ENCODE measurements around the gene DAND5. TPM values are rescaled to one million over a fixed set of nuclear protein-coding genes. Genes with fewer than 3 reads are reported as not detected.

DAND5 gene
- total RNA-seq, 1 donor from 2014 or later, result not detected

DNA sequence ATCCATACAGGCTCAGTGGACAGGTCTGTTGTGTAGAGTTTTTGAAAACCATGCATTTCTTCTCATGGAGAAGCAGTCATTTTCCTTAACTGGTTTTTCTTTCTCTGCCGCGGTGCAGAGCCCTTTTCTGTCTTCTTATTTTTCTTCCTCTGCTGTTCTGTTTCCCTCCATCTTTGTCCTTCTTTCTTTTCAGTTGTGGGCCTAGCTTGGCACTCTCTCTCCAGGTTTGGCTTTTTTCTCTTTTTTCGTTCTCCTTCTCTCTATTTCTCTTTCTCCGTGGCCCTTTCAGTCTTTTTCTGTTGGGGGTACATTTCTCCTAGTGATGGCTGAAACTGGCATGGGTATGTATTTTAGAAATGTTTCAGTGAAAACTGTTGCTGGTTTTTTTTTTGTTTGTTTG is 50.0 kb downstream of the DAND5 start:
- no peak for DNase-seq (ENCODE audit: low read depth)
- Histone ChIP-seq H3K27me3 (ENCODE audit: control insufficient read depth, insufficient read depth, low read length) (peaks cover 24% of the 10 kb centered on the region), H3K4me3 (ENCODE audit: low read depth, low read length) (no peak overlapping the region), H3K36me3 (ENCODE audit: control insufficient read depth, insufficient read depth, low read length) (no peaks in the 10 kb centered on the region)
- TF ChIP-seq CTCF (IDR thresholded peaks at IDR 0.05; ENCODE audit: insufficient read depth, low read length, poor library complexity, severe bottlenecking), result no peak

DNA sequence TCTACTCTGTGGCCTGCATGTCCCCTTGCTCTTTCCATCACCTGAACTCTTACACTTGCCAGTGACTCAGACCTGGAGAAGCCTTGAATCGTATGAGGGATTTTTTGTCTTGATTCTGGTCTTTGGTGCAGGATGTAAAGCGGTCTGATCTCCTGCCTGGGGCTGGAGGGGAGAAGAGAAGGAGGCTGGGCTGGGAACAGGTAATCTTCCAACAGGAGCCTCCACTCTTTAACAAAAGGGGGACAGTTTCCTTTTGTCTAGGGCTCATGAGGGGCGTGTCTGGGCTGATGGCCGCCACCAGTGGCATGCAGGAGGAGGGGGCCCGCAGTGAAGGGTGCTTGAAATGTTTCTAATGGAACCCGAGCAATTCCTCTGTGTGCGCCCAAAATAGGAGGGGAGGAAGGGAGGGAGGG is 50.6 kb downstream of the DAND5 start:
- DNase-seq (ENCODE audit: low read depth), result no peak
- no peak for TF ChIP-seq CTCF (IDR thresholded peaks at IDR 0.05; ENCODE audit: insufficient read depth, low read length, poor library complexity, severe bottlenecking)
- peaks cover 26% of the 10 kb centered on the region for H3K27me3 ChIP-seq (ENCODE audit: control insufficient read depth, insufficient read depth, low read length)
- no peak overlapping the region for H3K4me3 ChIP-seq (ENCODE audit: low read depth, low read length)
- H3K36me3 ChIP-seq (ENCODE audit: control insufficient read depth, insufficient read depth, low read length), result no peaks in the 10 kb centered on the region

- Histone ChIP-seq H3K4me3 (ENCODE audit: low read depth, low read length) (no peak overlapping the region), H3K36me3 (ENCODE audit: control insufficient read depth, insufficient read depth, low read length) (no peaks in the 10 kb centered on the region), H3K27me3 (ENCODE audit: control insufficient read depth, insufficient read depth, low read length) (peaks cover 24% of the 10 kb centered on the region)
- TF ChIP-seq CTCF (IDR thresholded peaks at IDR 0.05; ENCODE audit: insufficient read depth, low read length, poor library complexity, severe bottlenecking), result no peak
- DNase-seq (ENCODE audit: low read depth), result no peak
These were observed 52.9 kb downstream of the DAND5 start for GRCh38 chr19:13022111-13022858.

GRCh38 chr19:13022859-13023636 is 53.7 kb downstream of the DAND5 start:
- H3K27me3 ChIP-seq (ENCODE audit: control insufficient read depth, insufficient read depth, low read length), result peaks cover 20% of the 10 kb centered on the region
- DNase-seq (ENCODE audit: low read depth), result no peak
- no peaks in the 10 kb centered on the region for H3K36me3 ChIP-seq (ENCODE audit: control insufficient read depth, insufficient read depth, low read length)
- H3K4me3 ChIP-seq (ENCODE audit: low read depth, low read length), result peak overlapping the region; percentile 23
- TF ChIP-seq CTCF (IDR thresholded peaks at IDR 0.05; ENCODE audit: insufficient read depth, low read length, poor library complexity, severe bottlenecking), result no peak

DNA sequence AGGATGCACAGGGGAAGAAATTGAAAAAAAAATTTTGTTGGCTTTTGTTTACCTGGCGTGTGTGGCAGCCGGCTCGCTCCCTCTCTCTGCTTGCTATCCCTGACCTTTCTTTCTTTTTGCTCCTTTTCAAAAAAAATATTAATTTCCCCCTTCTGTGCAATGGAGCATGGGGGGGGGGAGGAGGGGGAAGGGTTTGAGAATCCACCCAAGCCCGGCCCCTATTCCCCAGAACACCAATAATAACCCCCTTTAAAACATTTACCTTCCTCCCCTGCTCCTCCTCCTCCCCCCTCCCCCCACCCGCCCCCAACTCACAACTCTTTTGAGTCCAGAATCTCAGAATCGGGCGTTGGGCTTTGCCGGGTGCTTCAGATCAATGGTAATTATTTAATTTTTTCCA is 54.3 kb downstream of the DAND5 start:
- DNase-seq (ENCODE audit: low read depth), result no peak
- no peak for TF ChIP-seq CTCF (IDR thresholded peaks at IDR 0.05; ENCODE audit: insufficient read depth, low read length, poor library complexity, severe bottlenecking)
- no peaks in the 10 kb centered on the region for H3K36me3 ChIP-seq (ENCODE audit: control insufficient read depth, insufficient read depth, low read length)
- peaks cover 20% of the 10 kb centered on the region for H3K27me3 ChIP-seq (ENCODE audit: control insufficient read depth, insufficient read depth, low read length)
- no peak overlapping the region for H3K4me3 ChIP-seq (ENCODE audit: low read depth, low read length)

Other genes starting within 250 kb of the DAND5 start
- gene TNPO2, start 245.6 kb upstream of the DAND5 start, total RNA-seq, result 27.1 and 40.2 TPM in 2 replicates
- 368 and 443 TPM in 2 replicates for gene TRIR, start 234.9 kb upstream of the DAND5 start, total RNA-seq
- 146 and 148 TPM in 2 replicates for gene GET3, start 232.1 kb upstream of the DAND5 start, total RNA-seq
- gene BEST2, start 217.8 kb upstream of the DAND5 start, total RNA-seq, result not detected in 2 replicates
- 38.7 and 44.1 TPM in 2 replicates for gene HOOK2, start 194.0 kb upstream of the DAND5 start, total RNA-seq
- 395 and 431 TPM in 2 replicates for gene JUNB, start 178.1 kb upstream of the DAND5 start, total RNA-seq
- gene PRDX2, start 167.8 kb upstream of the DAND5 start, total RNA-seq, result 366 and 396 TPM in 2 replicates
- gene THSD8, start 167.5 kb upstream of the DAND5 start, total RNA-seq, result not detected in 2 replicates
- 17.0 and 24.8 TPM in 2 replicates for gene RNASEH2A, start 163.0 kb upstream of the DAND5 start, total RNA-seq
- gene RTBDN, start 135.0 kb upstream of the DAND5 start, total RNA-seq, result 0.21 TPM in 1 of 2 replicates, not detected in the other
- 0.88 and 2.4 TPM in 2 replicates for gene MAST1, start 131.1 kb upstream of the DAND5 start, total RNA-seq
- 38.5 and 44.4 TPM in 2 replicates for gene DNASE2, start 88.1 kb upstream of the DAND5 start, total RNA-seq
- gene KLF1, start 82.4 kb upstream of the DAND5 start, total RNA-seq, result not detected in 2 replicates
- 35.2 and 43.9 TPM in 2 replicates for gene GCDH, start 78.4 kb upstream of the DAND5 start, total RNA-seq
- 0.13 and 0.48 TPM in 2 replicates for gene SYCE2, start 50.3 kb upstream of the DAND5 start, total RNA-seq
- gene FARSA, start 35.9 kb upstream of the DAND5 start, total RNA-seq, result 90.6 and 93.7 TPM in 2 replicates
- gene CALR, start 31.0 kb upstream of the DAND5 start, total RNA-seq, result 936 and 958 TPM in 2 replicates
- 138 and 146 TPM in 2 replicates for gene RAD23A, start 23.7 kb upstream of the DAND5 start, total RNA-seq
- 60.1 and 78.0 TPM in 2 replicates for gene GADD45GIP1, start 12.4 kb upstream of the DAND5 start, total RNA-seq
- 6.7 and 9.7 TPM in 2 replicates for gene NFIX, start 25.9 kb downstream of the DAND5 start, total RNA-seq
- gene LYL1, start 133.3 kb downstream of the DAND5 start, total RNA-seq, result 3.3 and 5.3 TPM in 2 replicates
- gene TRMT1, start 147.2 kb downstream of the DAND5 start, total RNA-seq, result 69.4 and 74.7 TPM in 2 replicates
- 66.1 and 87.8 TPM in 2 replicates for gene NACC1, start 148.7 kb downstream of the DAND5 start, total RNA-seq
- gene STX10, start 180.8 kb downstream of the DAND5 start, total RNA-seq, result 66.2 and 70.2 TPM in 2 replicates
- gene IER2, start 180.8 kb downstream of the DAND5 start, total RNA-seq, result 130 and 169 TPM in 2 replicates

Measured in kidney epithelial cell (primary cell).